Upper lobe of left lung (tissue), 4 donors: Measurements from ENCODE around the gene NCOR1.

Source experiments
- EP300 ChIP-seq, 4 donors: sonication (generic); formaldehyde crosslinking; IDR thresholded peaks; one replicate each; pipeline ENCODE4 v1.5.1; 2017; ENCODE audit warnings: antibody characterized with exemption in 4 of 4, control low read depth in 2 of 4
- POLR2A ChIP-seq, 4 donors: fragments of 450-650 bp; IDR thresholded peaks; one replicate each; pipeline ENCODE4 v1.5.1; 2016 to 2017; ENCODE audit warnings: antibody characterized with exemption in 4 of 4, mild to moderate bottlenecking in 2 of 4

DNA sequence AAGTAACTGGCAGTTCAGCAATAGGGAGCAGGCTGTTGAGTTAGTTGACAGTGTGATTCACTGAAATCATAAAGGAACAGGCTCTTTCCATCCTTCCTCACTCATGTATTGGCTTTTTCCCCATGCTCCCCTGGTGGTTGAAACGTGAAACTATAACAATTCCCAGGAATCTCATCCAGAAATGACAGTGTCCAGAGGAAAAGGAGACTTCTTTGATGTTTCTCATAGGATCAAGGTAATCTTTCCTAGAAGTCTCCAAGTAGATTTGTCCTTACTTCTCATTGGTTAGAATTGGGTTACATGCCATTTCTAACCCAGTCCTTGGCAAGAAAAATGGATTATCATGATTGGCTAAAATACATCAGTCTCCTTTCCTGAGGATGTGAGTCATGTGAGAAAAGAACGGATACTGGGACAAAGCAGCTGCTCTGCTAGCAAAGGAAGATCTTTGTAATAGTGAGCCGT is 201.4 kb downstream of the NCOR1 start:
- no peak for TF ChIP-seq POLR2A (IDR thresholded peaks at IDR 0.05)
- peak in 1 of 4 donors; percentile 5 for TF ChIP-seq EP300 (IDR thresholded peaks at IDR 0.05)
